Mesothelial cell of epicardium (in vitro differentiated cells): Measurements from ENCODE around the gene MRPL39. TPM values are rescaled to one million over a fixed set of nuclear protein-coding genes. Genes with fewer than 3 reads are reported as not detected.

Experiments
- DNase-seq, 2 experiments: peaks; one replicate each; pipeline ENCODE4 v3.0.0; 2021; ENCODE audit warnings: low spot score in 2 of 2; ENCODE audit not compliant: unreplicated experiment in 2 of 2
- H3K27ac Mint-ChIP-seq: 2 replicates; pipeline ENCODE4 v1.8.0; 2021; ENCODE audit warnings: mixed read lengths
- H3K27me3 Mint-ChIP-seq: 2 replicates; pipeline ENCODE4 v1.8.0; 2021; ENCODE audit warnings: low read depth, mixed read lengths
- H3K36me3 Mint-ChIP-seq: 2 replicates; pipeline ENCODE4 v1.8.0; 2021; ENCODE audit warnings: mixed read lengths
- H3K4me1 Mint-ChIP-seq: 2 replicates; pipeline ENCODE4 v1.8.0; 2021; ENCODE audit warnings: mixed read lengths
- H3K4me3 Mint-ChIP-seq: 2 replicates; pipeline ENCODE4 v1.8.0; 2021; ENCODE audit warnings: mild to moderate bottlenecking, moderate library complexity, mixed read lengths
- H3K9me3 Mint-ChIP-seq: 2 replicates; pipeline ENCODE4 v1.8.0; 2021; ENCODE audit warnings: mixed read lengths
- CTCF ChIP-seq: fragments of 200-600 bp; sonication (generic); IDR thresholded peaks from one replicate; pipeline ENCODE4 v1.5.0; 2021; ENCODE audit warnings: antibody characterized with exemption; ENCODE audit not compliant: unreplicated experiment
- total RNA-seq: library from RNA; stranded (reverse); gene quantifications from 3 replicates; pipeline ENCODE4 v1.2.1, GENCODE V29; 2021

Gene MRPL39
- total RNA-seq, 1 donor from 2014 or later, result 26.4 TPM

DNA sequence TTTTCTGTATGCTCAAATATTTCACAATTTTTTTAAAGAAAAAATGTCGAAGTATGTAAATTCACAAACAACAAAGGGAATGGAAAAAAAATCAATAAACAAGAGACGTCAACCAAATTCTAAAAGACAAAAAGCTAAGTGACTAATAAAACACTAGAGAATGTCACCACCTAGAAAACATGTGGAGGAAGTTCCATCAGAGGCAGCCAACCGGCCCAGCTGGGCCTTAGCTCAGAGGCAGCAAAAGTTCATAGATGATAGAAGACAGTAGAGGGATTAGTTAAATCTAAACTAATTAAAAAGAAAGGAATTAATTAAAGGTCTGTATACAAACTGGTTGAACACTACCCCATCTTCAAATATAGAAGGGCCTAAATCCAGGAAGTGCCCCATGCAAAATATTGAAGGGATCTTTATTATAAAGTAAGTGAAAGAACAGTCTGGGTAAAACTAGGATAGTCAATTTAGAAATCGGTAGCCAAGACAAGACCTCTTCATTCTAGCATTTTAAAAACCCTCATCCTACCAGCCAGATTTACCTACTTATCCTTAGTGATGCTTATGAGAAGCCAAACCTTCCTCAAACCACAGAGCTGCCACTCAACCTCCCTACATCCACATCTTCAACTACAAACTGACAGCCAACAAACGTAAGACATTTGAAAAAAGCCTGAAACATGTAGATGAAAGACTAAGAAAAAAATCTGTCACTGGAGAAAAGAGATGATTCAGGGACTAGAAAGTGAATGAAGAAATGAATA, 23.7 kb downstream of the MRPL39 start:
- Mint-ChIP-seq H3K36me3 (peaks cover 22% of the 10 kb centered on the region), H3K27ac (no peak overlapping the region)

GRCh38 chr21:25582888-25583287, 24.4 kb downstream of the MRPL39 start:
- Mint-ChIP-seq H3K36me3 (peaks cover 23% of the 10 kb centered on the region), H3K4me3 (no peak overlapping the region), H3K27me3 (no peaks in the 10 kb centered on the region)

More for the DNA sequence above, 23.7 kb downstream of the MRPL39 start:
- no peaks in the 10 kb centered on the region for H3K27me3 Mint-ChIP-seq
- no peaks in the 10 kb centered on the region for H3K4me1 Mint-ChIP-seq
- no peak for DNase-seq
- TF ChIP-seq CTCF, result no peak
- H3K9me3 Mint-ChIP-seq, result no peaks in the 10 kb centered on the region
- no peak overlapping the region for H3K4me3 Mint-ChIP-seq

DNA sequence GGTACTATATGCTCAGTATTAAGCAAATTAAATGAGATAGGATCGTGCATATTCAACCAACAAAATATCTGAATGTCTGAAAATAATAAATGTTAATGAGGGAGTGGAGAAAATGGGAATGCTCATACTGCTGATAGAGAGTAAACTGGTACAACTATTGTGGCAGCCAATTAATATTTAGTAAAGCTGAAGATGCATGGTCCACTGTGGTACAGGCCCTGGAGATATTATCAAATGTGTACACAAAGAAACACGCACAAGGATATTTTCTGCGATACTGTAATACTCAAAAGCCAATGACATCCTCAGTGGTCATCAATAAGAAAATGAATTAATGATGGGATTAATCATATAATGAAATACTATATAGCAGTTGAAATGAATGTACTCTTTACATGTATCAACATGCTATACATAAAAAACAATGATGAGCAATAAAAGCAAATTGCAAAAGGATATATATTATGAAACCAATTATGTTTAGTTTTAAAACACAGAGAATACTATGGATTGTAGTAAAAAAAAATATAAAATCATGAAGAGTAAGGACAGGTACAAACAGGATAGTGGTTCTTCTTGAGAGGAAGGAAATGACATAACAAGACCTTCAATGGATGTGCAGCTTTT, 25.0 kb downstream of the MRPL39 start:
- H3K27ac Mint-ChIP-seq, result no peak overlapping the region
- no peaks in the 10 kb centered on the region for H3K27me3 Mint-ChIP-seq
- H3K4me3 Mint-ChIP-seq, result no peak overlapping the region
- no peak for TF ChIP-seq CTCF
- H3K4me1 Mint-ChIP-seq, result no peaks in the 10 kb centered on the region
- DNase-seq, result no peak
- peaks cover 24% of the 10 kb centered on the region for H3K36me3 Mint-ChIP-seq
- no peaks in the 10 kb centered on the region for H3K9me3 Mint-ChIP-seq

More at GRCh38 chr21:25582888-25583287, 24.4 kb downstream of the MRPL39 start:
- DNase-seq, result no peak
- Mint-ChIP-seq H3K9me3 (no peaks in the 10 kb centered on the region), H3K4me1 (no peaks in the 10 kb centered on the region), H3K27ac (no peak overlapping the region)
- no peak for TF ChIP-seq CTCF

DNA sequence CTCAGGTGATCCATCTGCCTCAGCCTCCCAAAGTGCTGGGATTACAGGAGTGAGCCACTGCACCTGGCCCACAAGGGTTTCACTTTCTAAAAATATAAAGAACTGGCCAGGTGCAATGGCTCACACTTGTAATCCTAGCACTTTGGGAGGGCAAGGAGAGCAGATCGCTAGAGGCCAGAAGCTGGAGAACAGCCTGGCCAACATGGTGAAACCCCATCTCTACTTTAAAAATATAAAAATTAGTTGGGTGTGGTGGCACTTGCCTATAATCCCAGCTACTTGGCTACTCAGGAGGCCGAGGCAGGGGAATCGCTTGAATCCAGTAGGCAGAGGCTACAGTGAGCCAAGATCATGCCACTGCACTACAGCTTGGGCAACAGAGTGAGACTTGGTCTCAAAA, 25.7 kb downstream of the MRPL39 start:
- peaks cover 23% of the 10 kb centered on the region for H3K36me3 Mint-ChIP-seq
- no peak for DNase-seq
- H3K27me3 Mint-ChIP-seq, result no peaks in the 10 kb centered on the region
- no peak overlapping the region for H3K4me3 Mint-ChIP-seq
- H3K9me3 Mint-ChIP-seq, result no peaks in the 10 kb centered on the region
- no peaks in the 10 kb centered on the region for H3K4me1 Mint-ChIP-seq
- no peak overlapping the region for H3K27ac Mint-ChIP-seq
- no peak for TF ChIP-seq CTCF

DNA sequence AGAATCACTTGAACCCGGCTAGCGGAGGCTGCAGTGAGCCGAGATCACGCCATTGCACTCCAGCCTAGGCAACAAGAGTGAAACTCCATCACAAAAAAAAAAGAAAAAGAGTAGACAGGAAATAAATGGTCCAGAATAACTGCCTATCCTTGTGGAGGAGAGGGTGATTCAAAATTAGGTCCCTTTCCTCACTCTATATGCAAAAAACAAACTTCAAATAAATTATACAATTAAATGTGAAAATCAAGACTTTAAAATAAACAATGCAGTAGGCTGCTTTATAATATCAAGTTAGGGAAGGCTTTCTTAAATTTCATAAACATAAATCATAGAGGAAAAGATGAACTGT, 26.4 kb downstream of the MRPL39 start:
- DNase-seq, result no peak
- Mint-ChIP-seq H3K36me3 (peaks cover 23% of the 10 kb centered on the region), H3K27ac (no peak overlapping the region), H3K4me1 (no peaks in the 10 kb centered on the region), H3K27me3 (no peaks in the 10 kb centered on the region), H3K4me3 (no peak overlapping the region), H3K9me3 (no peaks in the 10 kb centered on the region)
- TF ChIP-seq CTCF, result no peak
